ENCODE data around the gene HOXA9. TPM values are rescaled to one million over a fixed set of nuclear protein-coding genes. Genes with fewer than 3 reads are reported as not detected.

The HOXA9 gene
- total and polyA plus RNA-seq, 10 of the 15 experiments (the other 5 are each of a cell fraction or from before 2014, with no cell fraction given) = not detected

- FAIRE-seq (no peak), ATAC-seq (no peak), DNase-seq (ENCODE audit: low read depth, low spot score) (no peak)
- in situ Hi-C loops (cut with MboI) (no loop called here), intact Hi-C loops (cut with micrococcal nuclease; ENCODE audit: unreplicated experiment) (no loop called here)
- TF ChIP-seq SIX5 (IDR thresholded peaks at IDR 0.05; ENCODE audit: low read depth, low read length, severe bottlenecking) (no peak), BACH1 (IDR thresholded peaks at IDR 0.05; ENCODE audit: borderline replicate concordance) (no peak), YBX1 (IDR thresholded peaks at IDR 0.05) (no peak), IKZF1 (conservative IDR thresholded peaks at IDR 0.05) (no peak), SUPT20H (IDR thresholded peaks at IDR 0.05; ENCODE audit: borderline replicate concordance, control insufficient read depth, low read depth, low read length) (no peak), SMAD1 (IDR thresholded peaks at IDR 0.05; ENCODE audit: low read depth, partially characterized antibody) (no peak), SIN3A (IDR thresholded peaks at IDR 0.05; ENCODE audit: low read depth, low read length) (no peak), CHD4 (IDR thresholded peaks at IDR 0.05) (no peak), KAT2A (conservative IDR thresholded peaks at IDR 0.05; ENCODE audit: control insufficient read depth, low read depth, low read length) (no peak), CHD2 (IDR thresholded peaks at IDR 0.05; ENCODE audit: borderline replicate concordance, low read depth, low read length) (no peak), WRNIP1 (IDR thresholded peaks at IDR 0.05; ENCODE audit: borderline replicate concordance, low read depth, low read length) (no peak), ZNF217 (IDR thresholded peaks at IDR 0.05) (no peak), MEF2B (IDR thresholded peaks at IDR 0.05; ENCODE audit: partially characterized antibody, poor library complexity, severe bottlenecking) (no peak), KDM1A (IDR thresholded peaks at IDR 0.05; ENCODE audit: borderline replicate concordance) (no peak)
- TF ChIP-seq, protein P1, sequence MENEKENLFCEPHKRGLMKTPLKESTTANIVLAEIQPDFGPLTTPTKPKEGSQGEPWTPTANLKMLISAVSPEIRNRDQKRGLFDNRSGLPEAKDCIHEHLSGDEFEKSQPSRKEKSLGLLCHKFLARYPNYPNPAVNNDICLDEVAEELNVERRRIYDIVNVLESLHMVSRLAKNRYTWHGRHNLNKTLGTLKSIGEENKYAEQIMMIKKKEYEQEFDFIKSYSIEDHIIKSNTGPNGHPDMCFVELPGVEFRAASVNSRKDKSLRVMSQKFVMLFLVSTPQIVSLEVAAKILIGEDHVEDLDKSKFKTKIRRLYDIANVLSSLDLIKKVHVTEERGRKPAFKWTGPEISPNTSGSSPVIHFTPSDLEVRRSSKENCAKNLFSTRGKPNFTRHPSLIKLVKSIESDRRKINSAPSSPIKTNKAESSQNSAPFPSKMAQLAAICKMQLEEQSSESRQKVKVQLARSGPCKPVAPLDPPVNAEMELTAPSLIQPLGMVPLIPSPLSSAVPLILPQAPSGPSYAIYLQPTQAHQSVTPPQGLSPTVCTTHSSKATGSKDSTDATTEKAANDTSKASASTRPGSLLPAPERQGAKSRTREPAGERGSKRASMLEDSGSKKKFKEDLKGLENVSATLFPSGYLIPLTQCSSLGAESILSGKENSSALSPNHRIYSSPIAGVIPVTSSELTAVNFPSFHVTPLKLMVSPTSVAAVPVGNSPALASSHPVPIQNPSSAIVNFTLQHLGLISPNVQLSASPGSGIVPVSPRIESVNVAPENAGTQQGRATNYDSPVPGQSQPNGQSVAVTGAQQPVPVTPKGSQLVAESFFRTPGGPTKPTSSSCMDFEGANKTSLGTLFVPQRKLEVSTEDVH (IDR thresholded peaks at IDR 0.05; ENCODE audit: low read depth, partially characterized antibody) = no peak
- TF ChIP-seq, protein P2, sequence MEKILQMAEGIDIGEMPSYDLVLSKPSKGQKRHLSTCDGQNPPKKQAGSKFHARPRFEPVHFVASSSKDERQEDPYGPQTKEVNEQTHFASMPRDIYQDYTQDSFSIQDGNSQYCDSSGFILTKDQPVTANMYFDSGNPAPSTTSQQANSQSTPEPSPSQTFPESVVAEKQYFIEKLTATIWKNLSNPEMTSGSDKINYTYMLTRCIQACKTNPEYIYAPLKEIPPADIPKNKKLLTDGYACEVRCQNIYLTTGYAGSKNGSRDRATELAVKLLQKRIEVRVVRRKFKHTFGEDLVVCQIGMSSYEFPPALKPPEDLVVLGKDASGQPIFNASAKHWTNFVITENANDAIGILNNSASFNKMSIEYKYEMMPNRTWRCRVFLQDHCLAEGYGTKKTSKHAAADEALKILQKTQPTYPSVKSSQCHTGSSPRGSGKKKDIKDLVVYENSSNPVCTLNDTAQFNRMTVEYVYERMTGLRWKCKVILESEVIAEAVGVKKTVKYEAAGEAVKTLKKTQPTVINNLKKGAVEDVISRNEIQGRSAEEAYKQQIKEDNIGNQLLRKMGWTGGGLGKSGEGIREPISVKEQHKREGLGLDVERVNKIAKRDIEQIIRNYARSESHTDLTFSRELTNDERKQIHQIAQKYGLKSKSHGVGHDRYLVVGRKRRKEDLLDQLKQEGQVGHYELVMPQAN (conservative IDR thresholded peaks at IDR 0.05) = no peak
- H3K4me2 ChIP-seq (ENCODE audit: control insufficient read depth, insufficient read depth) = no peak overlapping the region
- H3K9me3 ChIP-seq (replicated peaks; ENCODE audit: control insufficient read depth, insufficient read depth, low read length) = no peaks in the 10 kb centered on the region; the same call in 2 of the 3 replicates
- no peaks in the 10 kb centered on the region for H3K79me2 ChIP-seq (ENCODE audit: control insufficient read depth, insufficient read depth, low read length)
- CTCF ChIA-PET = interaction anchor here (0.8 kb wide), 1 partner anchor 465 kb away, joined by 3 read pairs; no protein-coding TSS in a partner anchor
- H3K36me3 ChIP-seq (ENCODE audit: control insufficient read depth in 2 of 2, insufficient read depth in 2 of 2, low read length in 1 of 2) = no peaks in the 10 kb centered on the region
- H3K4me1 ChIP-seq (ENCODE audit: control insufficient read depth, insufficient read depth, low read length) = no peaks in the 10 kb centered on the region
- RAD21 ChIA-PET (ENCODE audit: unreplicated experiment) = interaction anchor here (0.5 kb wide), 1 partner anchor 78 kb away, joined by 3 read pairs; no protein-coding TSS in a partner anchor
- H3K9ac ChIP-seq (ENCODE audit: control insufficient read depth, insufficient read depth, low read length) = no peak overlapping the region
- SMC1A ChIA-PET (ENCODE audit: uncharacterized antibody, unreplicated experiment) = no interaction called here
- no peaks in the 10 kb centered on the region for H4K20me1 ChIP-seq (ENCODE audit: control insufficient read depth, insufficient read depth)
- no TSS peak for BruUV-seq (replicated peaks)
- POLR2A ChIA-PET = no interaction called here
- H2AFZ ChIP-seq (ENCODE audit: control insufficient read depth, low read depth, low read length) = no peak overlapping the region
- H3K4me3 ChIP-seq = no peak overlapping the region
- H3K27ac ChIP-seq (ENCODE audit: control insufficient read depth, insufficient read depth) = no peak overlapping the region
- H3K27me3 ChIP-seq (replicated peaks in 1 of 2; ENCODE audit: control insufficient read depth in 2 of 2, insufficient read depth in 2 of 2, low read length in 1 of 2) = peaks cover 8 to 22% of the 10 kb centered on the region in 2 experiments
- 87% methylated on average over 47 of the region's 47 CpGs for WGBS (ENCODE audit: insufficient coverage, insufficient replicate concordance, low lambda C conversion rate, missing lambda C conversion rate)
These were observed 20.0 kb downstream of the HOXA9 start for GRCh38 chr7:27145165-27145913.

All from GM12878 (cell line).